Right lobe of liver (tissue), 6 donors: ENCODE data around the gene OXTR. TPM values are rescaled to one million over a fixed set of nuclear protein-coding genes. Genes with fewer than 3 reads are reported as not detected.

Experiments used
- ATAC-seq, 4 donors: fragments of 200-7000 bp; cut with Tn5 transposase; one replicate each; pipeline ENCODE4 v1.9.1; 2020; ENCODE audit warnings: mild to moderate bottlenecking in 4 of 4, moderate library complexity in 4 of 4
- DNase-seq, 3 donors: peaks; one replicate each; pipeline ENCODE4 v3.0.0-alpha.2; 2020
- H3K27ac ChIP-seq, 3 donors: fragments of 200-600 bp; one replicate each; pipeline ENCODE4 v1.8.0; 2022
- H3K27me3 ChIP-seq, 2 donors: fragments of 200-600 bp; one replicate each; pipeline ENCODE4 v1.8.0; 2022
- H3K36me3 ChIP-seq, 4 donors: fragments of 200-600 bp; sonication (generic) in 1 of 4; one replicate each; pipeline versions ENCODE4 v1.5.1 to v1.8.0; 2017 to 2022; ENCODE audit warnings: control low read depth in 1 of 4
- H3K4me1 ChIP-seq, 4 donors: fragments of 200-600 bp; sonication (generic) in 1 of 4; one replicate each; pipeline versions ENCODE4 v1.5.1 to v1.8.0; 2017 to 2022; ENCODE audit warnings: control low read depth in 1 of 4
- H3K4me3 ChIP-seq, 3 donors: fragments of 200-600 bp; one replicate each; pipeline ENCODE4 v1.8.0; 2022
- H3K9me3 ChIP-seq, 4 donors: fragments of 200-600 bp; sonication (generic) in 1 of 4; one replicate each; pipeline versions ENCODE4 v1.5.1 to v1.8.0; 2017 to 2022; ENCODE audit warnings: control low read depth in 1 of 4
- POLR2A ChIP-seq: fragments of 450-650 bp; IDR thresholded peaks from one replicate; pipeline ENCODE4 v1.6.1; 2017; ENCODE audit warnings: antibody characterized with exemption, mild to moderate bottlenecking
- WGBS: methylation state at CpG from one replicate; pipeline ENCODE4 v1.1.6; 2018; ENCODE audit warnings: low coverage, low lambda C conversion rate; ENCODE audit not compliant: insufficient coverage; ENCODE audit errors: missing lambda C conversion rate; 5-methylcytosine and 5-hydroxymethylcytosine counted together
- intact Hi-C, 2 donors: fragments of 100-400 bp; cut with DNase I; formaldehyde crosslinking; loops; one replicate each; pipeline versions ENCODE4 v1.11.2 to v1.14.1; 2022
- total RNA-seq, 6 experiments: library from RNA; depleted of rRNA in 2 of 6; stranded (reverse); fragments of >200 nt in 2 of 6; fragmentation: NEBNext Ultra II Directional in 3 of 6; extraction: Animal tissue kit (Norgen Biotek cat#: 25700) in 3 of 6; gene quantifications; one replicate each; pipeline versions ENCODE4 v1.1.0 to v1.2.4, GENCODE V29; 2016 to 2023
- TF ChIP-seq, protein P1 (sequence below), 4 donors: fragments of 200-600 bp in 3 of 4; fragments of 450-650 bp in 1 of 4; IDR thresholded peaks; one replicate each; pipeline versions ENCODE4 v1.5.1 to v1.8.0; 2016 to 2022; ENCODE audit warnings: antibody characterized with exemption in 4 of 4, mild to moderate bottlenecking in 2 of 4
- donor health status: DM: no; HTN: yes; CAD: no.
- donor health status: DM: no; HTN: no; CAD: no.
- donor health status: DM: no; HTN: no; CAD: no.
- donor health status: DM: no; HTN: yes; CAD: no.
- donor health status: DM: no; HTN: yes; CAD: no.

The OXTR gene
- total RNA-seq, 6 experiments from 2014 or later = 0.04 to 0.31 (median 0.20) TPM

DNA sequence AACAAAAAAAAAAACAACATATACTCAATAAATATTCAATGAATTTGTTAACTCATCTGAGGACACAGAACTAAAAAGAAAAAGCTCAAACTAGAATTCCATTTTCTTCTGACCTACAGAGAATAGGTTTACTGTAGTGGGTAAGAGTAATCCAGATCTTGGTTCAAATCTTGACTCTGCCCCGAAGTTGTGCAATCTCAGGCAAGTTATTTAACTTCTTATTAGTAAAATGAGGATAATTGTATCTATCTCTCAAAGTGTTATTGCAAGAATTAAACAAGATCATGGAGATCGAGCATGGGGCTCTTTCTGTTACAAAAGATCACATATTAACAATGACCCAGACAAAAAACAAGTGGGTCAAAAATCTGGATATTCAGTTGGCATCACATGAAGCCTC is 41.1 kb upstream of the OXTR start:
- Histone ChIP-seq H3K4me1 (no peaks in the 10 kb centered on the region), H3K36me3 (no peaks in the 10 kb centered on the region), H3K9me3 (no peaks in the 10 kb centered on the region), H3K27ac (no peak overlapping the region), H3K27me3 (no peaks in the 10 kb centered on the region), H3K4me3 (no peak overlapping the region)
- ATAC-seq (no peak), DNase-seq (no peak)
- TF ChIP-seq POLR2A = no peak
- intact Hi-C loops = no loop called here
- 61% methylated on average over 2 of the region's 2 CpGs for WGBS

DNA sequence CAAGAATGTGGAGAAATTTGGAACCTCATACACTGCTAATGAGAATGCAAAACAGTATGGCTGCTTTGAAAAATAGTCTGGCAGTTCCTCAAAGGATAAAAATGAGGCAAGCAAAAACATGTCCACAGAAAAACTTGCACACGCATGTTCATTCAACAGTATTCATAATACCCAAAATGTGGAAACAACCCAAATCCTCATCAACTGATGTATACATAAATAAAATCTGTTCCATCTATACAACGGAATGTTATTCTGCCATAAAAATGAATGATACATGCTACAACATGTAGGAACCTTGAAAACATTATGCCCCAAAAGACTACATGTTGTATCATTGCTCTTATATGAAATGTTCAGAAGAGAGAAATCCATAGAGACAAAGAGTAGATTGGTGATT is 36.4 kb upstream of the OXTR start:
- DNase-seq = no peak
- no peak overlapping the region for H3K27ac ChIP-seq

DNA sequence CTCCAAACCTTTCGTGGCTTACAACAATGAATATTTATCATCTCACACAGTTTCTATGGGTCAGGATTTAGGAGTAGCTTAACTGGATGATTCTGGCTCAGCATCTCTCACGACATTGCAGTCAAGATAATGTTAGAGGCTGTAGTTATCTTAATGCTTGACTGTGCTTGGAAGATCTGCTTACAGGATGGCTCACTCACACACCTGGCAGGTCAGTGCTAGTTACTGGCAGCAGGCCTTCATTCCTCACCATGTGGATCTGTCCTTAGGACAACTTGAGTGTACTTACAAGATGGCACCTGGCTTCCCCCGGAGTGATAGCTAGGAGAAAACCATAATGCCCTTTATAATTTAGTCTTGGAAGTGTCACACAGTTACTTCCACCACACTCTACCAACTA is 32.8 kb upstream of the OXTR start:
- Histone ChIP-seq H3K27me3 (no peaks in the 10 kb centered on the region), H3K9me3 (peaks cover 0 to 4% (median 0%) of the 10 kb centered on the region in 4 donors), H3K4me1 (no peaks in the 10 kb centered on the region), H3K4me3 (no peak overlapping the region), H3K27ac (no peak overlapping the region), H3K36me3 (no peaks in the 10 kb centered on the region)
- ATAC-seq (no peak), DNase-seq (no peak)
- TF ChIP-seq POLR2A = no peak
- TF ChIP-seq, protein P1, sequence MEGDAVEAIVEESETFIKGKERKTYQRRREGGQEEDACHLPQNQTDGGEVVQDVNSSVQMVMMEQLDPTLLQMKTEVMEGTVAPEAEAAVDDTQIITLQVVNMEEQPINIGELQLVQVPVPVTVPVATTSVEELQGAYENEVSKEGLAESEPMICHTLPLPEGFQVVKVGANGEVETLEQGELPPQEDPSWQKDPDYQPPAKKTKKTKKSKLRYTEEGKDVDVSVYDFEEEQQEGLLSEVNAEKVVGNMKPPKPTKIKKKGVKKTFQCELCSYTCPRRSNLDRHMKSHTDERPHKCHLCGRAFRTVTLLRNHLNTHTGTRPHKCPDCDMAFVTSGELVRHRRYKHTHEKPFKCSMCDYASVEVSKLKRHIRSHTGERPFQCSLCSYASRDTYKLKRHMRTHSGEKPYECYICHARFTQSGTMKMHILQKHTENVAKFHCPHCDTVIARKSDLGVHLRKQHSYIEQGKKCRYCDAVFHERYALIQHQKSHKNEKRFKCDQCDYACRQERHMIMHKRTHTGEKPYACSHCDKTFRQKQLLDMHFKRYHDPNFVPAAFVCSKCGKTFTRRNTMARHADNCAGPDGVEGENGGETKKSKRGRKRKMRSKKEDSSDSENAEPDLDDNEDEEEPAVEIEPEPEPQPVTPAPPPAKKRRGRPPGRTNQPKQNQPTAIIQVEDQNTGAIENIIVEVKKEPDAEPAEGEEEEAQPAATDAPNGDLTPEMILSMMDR (IDR thresholded peaks at IDR 0.05) = no peak
- intact Hi-C loops = no loop called here
- whole genome bisulfite sequencing = 65% methylated on average over 3 of the region's 3 CpGs

More for the DNA sequence above, 36.4 kb upstream of the OXTR start:
- no peaks in the 10 kb centered on the region for H3K4me1 ChIP-seq
- ATAC-seq = no peak
- TF ChIP-seq, protein P1 (IDR thresholded peaks at IDR 0.05) = no peak
- TF ChIP-seq POLR2A = no peak
- intact Hi-C loops = no loop called here
- no peaks in the 10 kb centered on the region for H3K27me3 ChIP-seq
- peaks cover 0 to 2% (median 0%) of the 10 kb centered on the region in 4 donors for H3K9me3 ChIP-seq
- no peaks in the 10 kb centered on the region for H3K36me3 ChIP-seq
- H3K4me3 ChIP-seq = no peak overlapping the region
- WGBS = 76% methylated on average over 2 of the region's 2 CpGs

DNA sequence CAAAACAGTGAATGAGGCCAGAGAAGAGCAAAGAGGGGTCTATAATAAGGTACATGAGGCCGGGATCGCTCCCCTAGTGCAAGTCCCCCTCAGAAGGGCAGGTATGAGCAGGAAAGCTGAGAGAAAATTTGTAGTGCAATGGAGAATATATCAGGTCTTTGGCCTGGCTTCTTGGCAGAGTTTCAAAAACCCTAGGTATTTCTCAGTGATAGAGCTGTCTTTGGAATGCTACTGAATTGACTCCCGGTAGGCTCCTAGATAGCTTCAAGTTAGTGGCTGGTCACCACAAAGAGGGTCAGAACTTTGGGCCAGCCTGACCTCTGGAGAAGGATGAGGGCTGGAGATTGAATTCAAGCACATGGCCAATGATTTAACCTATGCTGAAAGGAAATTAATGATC is 30.6 kb upstream of the OXTR start:
- TF ChIP-seq, protein P1 (IDR thresholded peaks at IDR 0.05) = no peak
- TF ChIP-seq POLR2A = no peak
- H3K4me3 ChIP-seq = no peak overlapping the region
- ATAC-seq = no peak
- no peaks in the 10 kb centered on the region for H3K27me3 ChIP-seq
- peaks cover 0 to 4% (median 0%) of the 10 kb centered on the region in 4 donors for H3K9me3 ChIP-seq
- no peak overlapping the region for H3K27ac ChIP-seq
- H3K36me3 ChIP-seq = no peaks in the 10 kb centered on the region
- 79% methylated on average over 3 of the region's 3 CpGs for WGBS
- no peaks in the 10 kb centered on the region for H3K4me1 ChIP-seq
- no peak for DNase-seq
- intact Hi-C loops = no loop called here

DNA sequence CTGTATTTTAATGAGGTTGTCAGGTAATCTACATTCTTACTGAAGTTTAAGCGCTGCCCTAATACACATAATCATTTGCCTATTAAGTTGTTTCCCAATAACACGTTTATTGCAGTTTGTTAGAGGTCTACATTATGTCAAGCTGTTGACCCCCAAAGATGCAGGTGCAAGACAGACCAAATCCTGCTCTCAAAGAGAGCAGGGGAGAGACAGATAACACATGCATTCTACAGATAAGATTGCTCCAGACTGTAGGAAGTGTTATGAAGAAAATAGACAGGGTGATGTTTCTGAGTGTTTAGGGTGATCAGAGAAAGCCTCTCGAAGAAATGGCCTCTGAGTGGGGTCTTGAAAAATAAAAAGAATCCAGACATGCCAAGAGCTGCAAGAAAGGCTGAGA is 24.8 kb upstream of the OXTR start:
- no peak overlapping the region for H3K4me3 ChIP-seq
- intact Hi-C loops = no loop called here
- H3K27ac ChIP-seq = no peak overlapping the region
- 82% methylated on average over 3 of the region's 3 CpGs for WGBS
- H3K4me1 ChIP-seq = no peaks in the 10 kb centered on the region
- no peaks in the 10 kb centered on the region for H3K9me3 ChIP-seq
- no peak for TF ChIP-seq POLR2A
- TF ChIP-seq, protein P1 (IDR thresholded peaks at IDR 0.05) = no peak
- H3K36me3 ChIP-seq = no peaks in the 10 kb centered on the region
- no peak for DNase-seq
- H3K27me3 ChIP-seq = no peaks in the 10 kb centered on the region
- no peak for ATAC-seq
